ENCODE measurements around the gene HMOX2. TPM values are rescaled to one million over a fixed set of nuclear protein-coding genes. Genes with fewer than 3 reads are reported as not detected.

HMOX2 gene
- 27.0 TPM for total RNA-seq

GRCh38 chr16:4475880-4476788, at the start of gene HMOX2:
Gene HMOX2, plus strand, starts transcription at chr16:4476398. Its CDS starts 29,127 bp downstream, at chr16:4505525.
- DNase-seq: peak; percentile 92

DNA sequence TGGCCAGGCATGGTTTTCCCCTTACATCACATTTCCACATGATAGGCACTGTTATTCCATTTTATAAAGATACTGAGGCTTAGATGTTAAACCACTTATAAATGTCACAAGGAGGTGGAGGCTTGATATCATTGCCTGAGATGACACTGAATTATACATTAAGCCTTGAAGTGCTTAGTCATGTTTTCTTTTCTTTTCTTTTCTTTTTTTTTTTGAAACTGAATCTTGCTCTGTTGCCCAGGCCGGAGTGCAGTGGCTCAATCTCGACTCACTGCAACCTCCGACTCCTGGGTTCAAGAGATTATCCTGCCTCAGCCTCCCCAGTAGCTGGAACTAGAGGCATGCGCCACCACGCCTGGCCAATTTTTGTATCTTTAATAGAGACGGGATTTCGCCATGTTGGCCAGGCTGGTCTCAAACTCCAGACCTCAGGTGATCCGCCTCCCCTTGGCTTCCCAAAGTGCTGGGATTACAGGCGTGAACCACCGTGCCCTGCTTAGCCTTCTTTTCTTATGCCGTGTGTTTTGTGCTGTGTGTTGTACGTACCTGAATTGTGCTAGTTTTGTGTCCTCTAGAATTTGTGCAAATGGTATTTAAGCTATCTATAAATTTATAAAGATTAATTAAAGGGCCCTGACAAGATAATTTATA, 49.4 kb upstream of the HMOX2 start:
- no peak for DNase-seq

- no peak for DNase-seq
These were observed 47.7 kb upstream of the HMOX2 start for GRCh38 chr16:4428500-4428899.

- no peak for DNase-seq
These were observed 45.2 kb upstream of the HMOX2 start for GRCh38 chr16:4431023-4431422.

DNA sequence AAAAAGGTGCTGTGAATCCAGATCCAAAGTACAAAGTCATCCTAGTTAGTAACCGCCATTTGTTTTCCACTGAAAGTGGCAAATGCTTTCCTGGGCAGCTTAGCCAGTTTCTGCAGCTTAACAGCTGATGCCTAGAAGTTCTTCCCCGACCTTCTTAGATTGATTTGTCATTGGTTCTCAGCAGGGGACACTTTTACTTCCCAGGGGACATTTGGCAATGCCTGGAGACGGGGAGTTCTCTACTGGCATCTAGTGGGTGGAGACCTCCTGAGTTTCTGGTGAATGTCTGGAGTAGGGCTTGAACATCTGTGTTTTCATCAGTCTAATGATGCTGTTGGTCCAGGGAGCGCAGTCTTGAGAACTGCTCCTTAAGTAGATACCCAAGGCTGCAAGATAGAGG, 43.0 kb upstream of the HMOX2 start:
- DNase-seq: no peak

DNA sequence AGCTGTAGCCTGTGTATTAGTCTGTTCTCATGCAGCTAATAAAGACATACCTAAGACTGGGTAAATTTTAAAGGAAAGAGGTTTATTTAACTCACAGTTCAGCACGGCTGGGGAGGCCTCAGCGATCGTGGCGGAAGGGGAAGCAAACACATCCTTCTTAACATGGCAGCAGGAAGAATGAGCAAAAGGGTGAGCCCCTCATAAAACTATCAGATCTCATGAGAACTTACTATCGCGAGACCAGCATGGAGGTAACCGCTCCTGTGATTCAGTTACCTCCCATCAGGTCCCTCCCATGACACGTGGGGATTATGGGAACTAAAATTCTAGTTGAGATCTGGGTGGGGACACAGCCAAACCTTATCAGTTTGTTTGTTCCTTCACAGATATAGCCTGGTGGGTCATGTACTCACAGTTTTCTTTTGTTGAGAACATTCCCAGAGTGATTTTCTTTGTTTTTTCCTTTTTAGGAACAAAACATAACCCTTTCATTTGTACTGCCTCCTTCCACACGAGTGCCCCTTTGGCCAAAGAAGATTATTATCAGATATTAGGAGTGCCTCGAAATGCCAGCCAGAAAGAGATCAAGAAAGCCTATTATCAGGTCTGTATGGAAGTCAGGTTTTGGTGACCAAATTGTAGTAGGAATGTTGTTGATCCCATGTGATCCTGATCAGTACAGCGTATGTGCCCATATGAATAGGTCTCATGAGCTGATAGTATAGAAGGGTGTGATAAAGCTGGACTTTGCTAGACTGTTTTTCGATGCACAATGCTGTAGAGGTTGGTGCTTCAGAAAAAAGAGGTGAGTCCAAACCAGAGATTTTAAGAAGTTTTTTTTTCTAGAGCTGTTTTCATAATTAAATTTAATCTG, 42.0 kb upstream of the HMOX2 start:
- no peak for DNase-seq

DNA sequence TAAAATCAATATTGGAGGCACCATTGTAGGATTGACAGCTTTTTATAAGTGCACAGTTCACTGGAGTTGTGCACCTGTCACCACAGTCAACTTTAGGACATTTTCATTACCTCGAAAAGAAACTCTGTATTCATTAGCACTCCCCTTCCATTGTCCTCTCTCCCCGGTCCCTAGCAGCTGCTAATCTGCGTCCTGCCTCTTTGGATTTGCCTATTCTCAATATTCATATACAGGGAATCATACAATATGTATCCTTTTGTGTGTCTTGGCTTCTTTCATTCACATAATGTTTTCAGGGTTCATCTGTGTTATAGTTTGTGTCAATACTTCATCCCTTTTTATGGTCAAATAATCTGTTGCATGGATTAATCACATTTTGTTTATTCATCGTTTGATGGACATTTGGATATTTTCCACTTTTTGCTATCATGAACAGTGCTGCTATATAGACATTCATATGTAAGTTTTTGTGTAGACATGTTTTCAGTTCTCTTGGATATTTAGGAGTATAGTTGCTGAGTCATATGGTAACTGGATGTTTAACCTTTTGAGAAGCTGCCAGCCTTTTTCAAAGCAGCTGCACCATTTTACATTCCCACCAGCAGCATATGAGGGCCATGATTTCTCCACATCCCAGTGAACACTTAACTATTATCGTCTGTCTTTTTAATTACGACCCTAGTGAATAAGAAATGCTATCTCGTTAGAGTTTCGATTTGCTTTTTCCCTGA, 40.7 kb upstream of the HMOX2 start:
- DNase-seq: no peak

DNA sequence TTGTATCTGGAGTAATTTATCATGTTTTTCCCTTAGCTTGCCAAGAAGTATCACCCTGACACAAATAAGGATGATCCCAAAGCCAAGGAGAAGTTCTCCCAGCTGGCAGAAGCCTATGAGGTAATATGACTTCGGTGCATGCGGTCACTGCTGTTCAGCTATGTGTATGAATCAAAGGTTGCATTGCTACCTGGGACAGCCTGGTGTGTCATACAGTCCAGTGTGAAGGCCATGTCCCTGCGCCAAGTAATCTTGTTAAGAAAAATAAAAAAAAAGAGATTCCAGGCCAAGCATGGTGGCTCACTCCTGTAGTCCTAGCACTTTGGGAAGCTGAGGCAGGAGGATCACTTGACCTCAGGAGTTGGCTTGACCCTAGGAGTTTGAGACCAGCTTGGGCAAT, 38.8 kb upstream of the HMOX2 start:
- DNase-seq: no peak

DNA sequence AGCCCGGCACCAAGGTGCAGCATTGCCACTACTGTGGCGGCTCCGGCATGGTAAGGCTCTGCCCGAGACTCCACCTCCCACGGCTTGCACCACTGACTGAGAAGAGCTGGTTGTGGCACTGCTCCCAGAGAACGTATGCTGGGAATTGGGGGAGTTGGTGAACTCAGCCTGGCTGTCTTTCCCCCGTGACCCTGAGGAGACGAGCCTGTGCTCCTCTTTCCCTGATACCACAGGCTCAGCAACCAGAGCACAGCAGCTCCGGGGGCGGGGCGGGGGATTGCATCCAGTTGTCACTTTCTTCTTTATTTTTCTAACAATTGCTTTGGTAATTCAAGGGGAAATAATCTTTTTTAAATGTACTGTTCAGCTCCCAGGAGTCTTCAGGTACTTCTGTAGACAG, 33.8 kb upstream of the HMOX2 start:
- DNase-seq: no peak

GRCh38 chr16:4443271-4443670, 32.9 kb upstream of the HMOX2 start:
- DNase-seq: no peak

- DNase-seq: no peak
These were observed 32.2 kb upstream of the HMOX2 start for GRCh38 chr16:4443986-4444385.

DNA sequence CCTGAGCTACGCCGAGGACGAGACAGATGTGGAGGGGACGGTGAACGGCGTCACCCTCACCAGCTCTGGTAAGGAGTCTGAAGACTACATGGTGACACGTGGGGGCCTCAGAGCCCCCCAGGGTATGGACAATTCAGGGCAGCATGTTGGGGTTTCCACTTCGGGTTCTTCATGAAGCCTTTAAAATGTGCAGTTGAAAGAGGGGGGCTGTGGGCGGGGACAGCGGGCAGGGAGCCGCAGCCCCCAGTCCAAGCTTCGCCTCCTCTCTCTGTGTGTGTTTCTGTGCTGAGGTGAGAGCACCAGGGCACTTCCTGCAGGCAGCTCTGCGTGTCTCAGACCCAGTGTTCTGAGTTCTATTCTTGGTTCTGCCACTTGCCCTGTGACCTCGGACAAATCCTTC, 25.8 kb upstream of the HMOX2 start:
- DNase-seq: no peak

DNA sequence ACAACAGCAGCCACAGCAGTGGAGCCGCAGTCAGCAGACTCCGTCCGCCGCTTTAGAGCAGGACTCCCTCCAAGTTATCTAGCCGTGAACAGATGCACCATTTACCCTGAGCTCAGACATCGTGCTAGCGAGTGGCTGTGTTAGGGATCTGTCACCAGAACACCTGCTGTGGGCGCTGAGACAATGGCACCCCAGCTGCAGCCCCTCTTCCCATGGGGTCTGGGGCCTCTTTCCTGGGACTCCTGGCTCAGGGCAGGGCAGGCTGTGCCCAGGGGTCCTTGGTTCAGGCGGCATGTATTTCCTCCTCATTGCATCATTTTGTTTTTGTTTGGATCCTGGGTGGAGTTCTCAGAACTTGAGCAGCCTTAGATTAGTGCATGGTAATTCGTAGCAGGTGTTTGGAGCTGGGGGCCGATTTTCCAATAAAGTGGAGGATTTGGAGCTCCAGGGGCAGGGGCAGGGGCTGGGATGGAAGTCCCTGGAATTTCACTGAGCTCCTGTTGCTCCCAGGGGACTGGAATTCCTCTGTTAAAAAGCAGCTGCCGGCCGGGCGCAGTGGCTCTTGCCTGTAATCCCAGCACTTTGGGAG, 25.2 kb upstream of the HMOX2 start:
- no peak for DNase-seq

DNA sequence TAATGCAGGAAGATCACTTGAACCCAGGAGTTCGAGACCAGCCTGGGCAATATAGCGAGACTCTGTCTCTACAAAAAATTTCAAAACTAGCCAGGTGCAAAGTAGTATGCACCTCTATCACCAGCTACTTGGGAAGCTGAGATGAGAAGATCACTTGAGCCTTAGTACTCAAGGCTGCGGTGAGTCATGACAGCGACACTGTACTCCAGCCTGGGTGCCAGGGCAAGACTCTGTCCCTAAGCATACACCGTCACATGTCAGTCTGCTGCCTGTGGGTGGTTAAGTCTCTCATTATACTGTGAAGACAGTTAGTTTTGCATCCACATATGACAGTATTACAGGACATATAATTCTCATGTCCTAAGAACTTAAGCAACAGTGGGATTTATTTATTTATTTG, 23.5 kb upstream of the HMOX2 start:
- no peak for DNase-seq

GRCh38 chr16:4454623-4455022, 21.6 kb upstream of the HMOX2 start:
- DNase-seq: no peak

- no peak for DNase-seq
These were observed 21.1 kb upstream of the HMOX2 start for GRCh38 chr16:4455081-4455480.

DNA sequence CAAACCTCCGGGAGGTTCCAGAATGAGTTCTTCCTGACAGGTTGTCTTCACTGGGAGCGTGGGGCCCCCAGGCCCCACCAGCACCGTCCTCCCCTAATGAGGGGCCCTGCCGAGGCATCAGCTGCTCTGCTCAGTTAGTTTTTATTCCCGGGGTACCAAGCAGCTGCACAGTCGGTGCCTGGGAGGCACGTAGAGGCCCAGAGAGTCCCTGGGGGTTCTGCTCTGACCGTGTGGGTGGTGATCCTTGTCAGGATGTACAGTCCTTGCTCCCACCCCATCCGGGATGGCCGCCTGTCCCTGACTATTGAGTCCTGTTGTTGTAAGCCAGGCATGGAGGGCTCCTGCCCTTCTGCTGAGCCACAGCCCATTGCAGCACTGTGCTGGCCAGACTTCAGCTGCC, 20.2 kb upstream of the HMOX2 start:
- DNase-seq: no peak

GRCh38 chr16:4460936-4461249, 15.3 kb upstream of the HMOX2 start:
- DNase-seq: no peak

- DNase-seq: no peak
These were observed 14.7 kb upstream of the HMOX2 start for GRCh38 chr16:4461250-4462085.

DNA sequence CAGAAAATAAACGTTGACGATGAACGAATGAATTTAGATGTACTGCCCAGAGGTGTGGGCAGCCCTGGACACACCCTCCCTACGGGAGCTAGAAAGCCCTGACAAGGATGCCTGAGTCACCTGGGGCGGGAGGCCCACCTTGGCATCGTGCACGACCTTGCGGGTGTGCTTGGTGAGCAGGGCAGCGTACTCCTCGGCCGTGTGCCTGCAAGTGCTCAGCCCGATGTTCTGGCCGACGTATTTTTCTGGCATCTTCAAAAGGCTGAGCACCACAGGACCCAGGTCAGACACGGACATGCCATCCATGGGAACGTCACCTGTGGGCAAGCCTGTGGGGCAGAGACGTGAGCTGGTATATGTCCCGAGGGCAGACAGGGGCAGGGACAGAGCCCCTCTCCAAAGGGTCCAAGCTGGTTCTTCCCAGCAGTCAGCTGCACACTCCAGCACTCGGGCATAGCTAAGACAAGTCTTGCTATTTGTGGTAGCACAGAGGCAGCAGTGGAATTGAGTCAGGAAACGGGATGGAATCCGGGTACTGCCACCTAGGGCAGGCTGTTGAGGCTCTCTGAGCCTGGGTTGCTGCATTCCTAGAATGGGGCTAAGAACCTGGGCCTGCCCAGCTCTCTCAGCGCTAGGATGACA, 12.6 kb upstream of the HMOX2 start:
- DNase-seq: no peak
